Endothelial cell of umbilical vein (primary cell): Measurements from ENCODE around the gene RAB42. TPM values are rescaled to one million over a fixed set of nuclear protein-coding genes. Genes with fewer than 3 reads are reported as not detected.

ENCODE experiments used
- BruUV-seq: library from RNA; stranded (reverse); fragments of 400-500 nt; replicated peaks from 2 replicates; lab custom pipeline; 2021; lab: Mats Ljungman, UMichigan
- CTCF ChIA-PET: fragments of 300-600, 350-600 bp; sonication (Branson Sonifier 250); formaldehyde crosslinking; loops from one replicate; lab custom pipeline; 2021; ENCODE audit warnings: antibody characterized with exemption, inconsistent platforms; lab: Charles Lee
- POLR2A ChIA-PET: fragments of 300-600, 350-600 bp; sonication (Branson Sonifier 250); formaldehyde crosslinking; loops from one replicate; lab custom pipeline; 2021; ENCODE audit warnings: antibody characterized with exemption, inconsistent platforms; lab: Charles Lee
- DNase-seq: peaks from one replicate; pipeline ENCODE4 v3.0.0-alpha.2; 2011; ENCODE audit warnings: low read depth, low spot score
- FAIRE-seq: peaks from 2 replicates; lab custom pipeline; 2011; peaks lifted over from hg19 to GRCh38; lab: Jason Lieb, UNC
- H2AFZ ChIP-seq: 2 replicates; pipeline ENCODE4 v1.6.0; 2012; ENCODE audit warnings: low read depth, low read length, control low read depth, inconsistent platforms
- H3K27ac ChIP-seq: 2 replicates; pipeline ENCODE4 v1.5.1; 2011; ENCODE audit warnings: low read depth, mild to moderate bottlenecking, control low read depth, low read length, moderate library complexity; ENCODE audit not compliant: insufficient read depth
- H3K27me3 ChIP-seq, 2 experiments: 2 replicates each; pipeline versions ENCODE4 v1.6.0 to v1.6.1; 2011; ENCODE audit warnings: low read length in 2 of 2, mixed read lengths in 1 of 2; ENCODE audit not compliant: control insufficient read depth in 2 of 2, insufficient read depth in 2 of 2
- H3K36me3 ChIP-seq, 2 experiments: 2 replicates in 1 of 2; 3 replicates in 1 of 2; pipeline ENCODE4 v1.5.1; 2011; ENCODE audit warnings: low read length in 2 of 2, mild to moderate bottlenecking in 1 of 2, moderate library complexity in 1 of 2; ENCODE audit not compliant: control insufficient read depth in 2 of 2, insufficient read depth in 2 of 2; ENCODE audit errors: extremely low read depth in 1 of 2
- H3K4me1 ChIP-seq: 3 replicates; pipeline ENCODE4 v1.5.1; 2011; ENCODE audit warnings: mild to moderate bottlenecking, low read length; ENCODE audit not compliant: control insufficient read depth, insufficient read depth; ENCODE audit errors: extremely low read depth
- H3K4me2 ChIP-seq: 2 replicates; pipeline ENCODE4 v1.6.1; 2011; ENCODE audit warnings: low read length, control low read depth, mixed read lengths; ENCODE audit not compliant: insufficient read depth
- H3K4me3 ChIP-seq, 3 experiments: fragments of 200-600 bp in 1 of 3; sonication (generic), shearing (Covaris generic) in 1 of 3; replicated peaks in 1 of 3; 2 replicates each; pipeline ENCODE4 v1.5.1; 2011 to 2016; ENCODE audit warnings: control low read depth in 3 of 3, low read length in 3 of 3, mild to moderate bottlenecking in 2 of 3, inconsistent platforms in 1 of 3, low read depth in 1 of 3, moderate library complexity in 1 of 3; ENCODE audit not compliant: insufficient read depth in 1 of 3
- H3K79me2 ChIP-seq: 2 replicates; pipeline ENCODE4 v1.6.0; 2012; ENCODE audit warnings: low read length, inconsistent platforms; ENCODE audit not compliant: control insufficient read depth, insufficient read depth
- H3K9ac ChIP-seq: replicated peaks from 2 replicates; pipeline ENCODE3; 2011; ENCODE audit warnings: low read length, control low read depth; ENCODE audit not compliant: insufficient read depth; ENCODE audit errors: extremely low read depth
- H3K9me1 ChIP-seq: replicated peaks from 3 replicates; pipeline ENCODE4 v1.6.0; 2011; ENCODE audit warnings: mild to moderate bottlenecking, low read length; ENCODE audit not compliant: control insufficient read depth, insufficient read depth; ENCODE audit errors: extremely low read depth
- H3K9me3 ChIP-seq: replicated peaks from 2 replicates; pipeline ENCODE4 v1.5.1; 2012; ENCODE audit warnings: low read length, inconsistent platforms; ENCODE audit not compliant: control insufficient read depth, insufficient read depth
- H4K20me1 ChIP-seq: replicated peaks from 2 replicates; pipeline ENCODE3; 2011; ENCODE audit warnings: mild to moderate bottlenecking, low read length; ENCODE audit not compliant: control insufficient read depth, insufficient read depth; ENCODE audit errors: extremely low read depth
- CTCF ChIP-seq, 2 donors: IDR thresholded peaks; 1 replicate in 1 of 2; 2 replicates in 1 of 2; pipeline ENCODE4 v1.5.1; 2011; ENCODE audit warnings: low read length in 2 of 2, mild to moderate bottlenecking in 2 of 2, moderate library complexity in 2 of 2, control low read depth in 1 of 2, inconsistent platforms in 1 of 2, low read depth in 1 of 2; ENCODE audit not compliant: insufficient read depth in 1 of 2; ENCODE audit errors: extremely low read depth in 1 of 2
- EZH2 ChIP-seq: IDR thresholded peaks from 2 replicates; pipeline ENCODE4 v1.6.1; 2012; ENCODE audit warnings: borderline replicate concordance, low read depth, mild to moderate bottlenecking, moderate library complexity, low read length, inconsistent platforms; ENCODE audit not compliant: severe bottlenecking
- FOS ChIP-seq: IDR thresholded peaks from 2 replicates; pipeline ENCODE4 v1.6.1; 2011; ENCODE audit warnings: mild to moderate bottlenecking, low read length, moderate library complexity, borderline replicate concordance; ENCODE audit not compliant: insufficient read depth
- GATA2 ChIP-seq: IDR thresholded peaks from 2 replicates; pipeline ENCODE4 v1.7.0; 2011; ENCODE audit warnings: low read depth, mild to moderate bottlenecking, moderate library complexity, mixed read lengths, low read length; ENCODE audit not compliant: insufficient read length, insufficient read depth
- JUN ChIP-seq: IDR thresholded peaks from 2 replicates; pipeline ENCODE4 v1.6.1; 2011; ENCODE audit warnings: borderline replicate concordance, low read depth; ENCODE audit not compliant: insufficient read length, insufficient read depth
- MYC ChIP-seq: IDR thresholded peaks from one replicate; pipeline ENCODE4 v1.6.1; 2011; ENCODE audit warnings: mild to moderate bottlenecking, low read depth, low read length
- POLR2A ChIP-seq: IDR thresholded peaks from 2 replicates; pipeline ENCODE4 v1.6.1; 2012; ENCODE audit warnings: low read depth, mild to moderate bottlenecking, control low read depth, low read length
- POLR2AphosphoS5 ChIP-seq: IDR thresholded peaks from 2 replicates; pipeline ENCODE4 v1.6.1; 2012; ENCODE audit warnings: low read depth, mild to moderate bottlenecking, control low read depth, low read length, moderate library complexity; ENCODE audit not compliant: insufficient read depth
- dilution Hi-C: fragments of 300-500 bp; cut with MboI; formaldehyde crosslinking; loops from one replicate; pipeline ENCODE4 v1.15.0; 2019; ENCODE audit warnings: low sequenced_read_pairs; ENCODE audit not compliant: extremely low pct_ligation_motif_present
- intact Hi-C: fragments of 100-400 bp; cut with micrococcal nuclease; formaldehyde crosslinking; loops from one replicate; pipeline ENCODE4 v1.10.0; 2022
- polyA plus RNA-seq, 4 experiments: library from polyadenylated mRNA; depleted of rRNA in 3 of 4; stranded (reverse) in 3 of 4; unstranded in 1 of 4; fragments of >200 nt; gene quantifications; 2 replicates each; pipeline versions ENCODE4 v1.2.1 to v1.2.3, GENCODE V29; 2011 to 2012; ENCODE audit warnings: missing spikeins in 1 of 4
- total RNA-seq: library from RNA; stranded (reverse); gene quantifications from 2 replicates; pipeline ENCODE4 v1.2.3, GENCODE V29; 2021
- TF ChIP-seq, protein P1 (sequence below): IDR thresholded peaks from 2 replicates; pipeline ENCODE4 v1.6.1; 2011; ENCODE audit not compliant: insufficient read depth, insufficient read length

Gene RAB42
- total and polyA plus RNA-seq, 2 donors (not counting 3 experiments of a cell fraction or from before 2014, with no cell fraction given): 1.2 to 1.8 TPM

- DNase-seq (no peak), FAIRE-seq (no peak)
- H3K9me1 ChIP-seq: no peaks in the 10 kb centered on the region
- POLR2A ChIA-PET: interaction anchor here (3.1 kb wide), 1 partner anchor 23 kb away, joined by 20 read pairs; no protein-coding TSS in a partner anchor
- dilution Hi-C loops (loop anchor here (25.0 kb wide), 1 partner anchor 342 kb away; the partner anchor contains the start of gene SESN2), intact Hi-C loops (no loop called here)
- no peak overlapping the region for H3K9ac ChIP-seq
- no TSS peak for BruUV-seq
- peaks cover 0 to 2% of the 10 kb centered on the region in 2 experiments for H3K36me3 ChIP-seq
- peaks cover 8% of the 10 kb centered on the region for H3K4me1 ChIP-seq
- no peak overlapping the region for H3K4me3 ChIP-seq
- H3K9me3 ChIP-seq: no peaks in the 10 kb centered on the region
- no peaks in the 10 kb centered on the region for H3K79me2 ChIP-seq
- no peak overlapping the region for H3K27ac ChIP-seq
- H3K27me3 ChIP-seq: no peaks in the 10 kb centered on the region
- no peaks in the 10 kb centered on the region for H4K20me1 ChIP-seq
- no peak overlapping the region for H2AFZ ChIP-seq
- no peak overlapping the region for H3K4me2 ChIP-seq
- CTCF ChIA-PET: interaction anchor here (1.1 to 6.1 kb wide), 8 partner anchors 10 to 356 kb away, joined by 3 to 192 read pairs (median 34); no protein-coding TSS in a partner anchor
- no peak for TF ChIP-seq CTCF (IDR thresholded peaks at IDR 0.05; ENCODE audit: extremely low read depth in 1 of 2, insufficient read depth in 1 of 2, low read depth in 1 of 2, low read length in 2 of 2)
- TF ChIP-seq POLR2AphosphoS5: no peak
- TF ChIP-seq EZH2: no peak
- no peak for TF ChIP-seq FOS
- TF ChIP-seq, protein P1, sequence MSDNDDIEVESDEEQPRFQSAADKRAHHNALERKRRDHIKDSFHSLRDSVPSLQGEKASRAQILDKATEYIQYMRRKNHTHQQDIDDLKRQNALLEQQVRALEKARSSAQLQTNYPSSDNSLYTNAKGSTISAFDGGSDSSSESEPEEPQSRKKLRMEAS: no peak
- no peak for TF ChIP-seq GATA2
- no peak for TF ChIP-seq JUN
- no peak for TF ChIP-seq POLR2A
- TF ChIP-seq MYC: no peak
Measured at GRCh38 chr1:28604411-28604810, 12.3 kb downstream of the RAB42 start.
